ENCODE data around the gene USP2. TPM values are rescaled to one million over a fixed set of nuclear protein-coding genes. Genes with fewer than 3 reads are reported as not detected.

Gene USP2
- polyA plus RNA-seq, 3 donors: 0.36 TPM; not detected in 2

DNA sequence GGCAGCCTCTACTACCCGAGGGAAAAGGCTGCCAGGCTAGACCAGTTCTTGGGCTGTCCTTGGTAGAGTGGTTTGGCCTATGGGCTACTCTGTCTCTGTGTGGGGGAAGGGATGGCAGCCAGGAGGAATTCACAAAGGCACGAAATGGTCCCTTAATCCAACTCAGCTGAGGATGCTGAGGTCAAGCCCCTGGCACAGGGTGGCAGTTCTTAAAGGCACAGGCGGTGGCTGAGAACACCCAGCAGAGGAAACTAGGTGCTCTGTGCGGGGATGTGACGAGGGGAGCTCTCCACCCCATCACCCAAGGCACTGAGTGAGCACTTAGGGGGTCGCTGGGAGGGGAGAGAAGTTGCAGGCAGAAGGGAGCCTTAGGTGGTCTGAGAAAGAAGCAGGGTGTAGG lies 34.9 kb downstream of the USP2 start, which contains the start of gene MFRP:
TSS of gene MFRP (minus strand) at position 101 of the 400 bp plus-strand sequence. CDS start 192 bp downstream, outside the sequence.
- no peak within 1 kb of the TSS for H3K27ac ChIP-seq (ENCODE audit: low read depth in 1 of 2, low read length in 2 of 2)
- peaks cover 4 to 25% of the 10 kb centered on the region in 2 donors for H3K27me3 ChIP-seq (ENCODE audit: control insufficient read depth in 2 of 2, insufficient read depth in 2 of 2, low read length in 2 of 2)
- Mint-ChIP-seq H3K4me1 (no peaks in the 10 kb centered on the region), H3K4me3 (no peak within 1 kb of the TSS), H3K9me3 (no peaks in the 10 kb centered on the region), H3K36me3 (no peaks in the 10 kb centered on the region), H3K27ac (peak within 1 kb of the TSS in 2 of 7 donors; percentile 25 to 46), H3K27me3 (ENCODE audit: low read depth in 3 of 3) (peaks cover 29 to 54% (median 46%) of the 10 kb centered on the region in 3 donors)
- no peaks in the 10 kb centered on the region for H4K20me1 ChIP-seq (ENCODE audit: insufficient read depth, low read length)
- intact Hi-C loops (cut with micrococcal nuclease): no loop called here
- no peaks in the 10 kb centered on the region for H3K36me3 ChIP-seq (replicated peaks in 1 of 2; ENCODE audit: control insufficient read depth in 1 of 2, insufficient read depth in 2 of 2, low read length in 2 of 2)
- H3K4me3 ChIP-seq (replicated peaks in 1 of 3; ENCODE audit: low read depth in 2 of 3, low read length in 3 of 3): no peak within 1 kb of the TSS
- no peaks in the 10 kb centered on the region for H3K9me3 ChIP-seq (replicated peaks in 1 of 2; ENCODE audit: control insufficient read depth in 1 of 2, insufficient read depth in 1 of 2, low read length in 2 of 2)
- no peak within 1 kb of the TSS for H3K4me2 ChIP-seq (replicated peaks; ENCODE audit: extremely low read depth, low read length, poor library complexity, severe bottlenecking)
- no peak for DNase-seq
- WGBS (ENCODE audit: insufficient coverage): 49% methylated on average over 2 of the region's 6 CpGs
- TF ChIP-seq, protein P1, sequence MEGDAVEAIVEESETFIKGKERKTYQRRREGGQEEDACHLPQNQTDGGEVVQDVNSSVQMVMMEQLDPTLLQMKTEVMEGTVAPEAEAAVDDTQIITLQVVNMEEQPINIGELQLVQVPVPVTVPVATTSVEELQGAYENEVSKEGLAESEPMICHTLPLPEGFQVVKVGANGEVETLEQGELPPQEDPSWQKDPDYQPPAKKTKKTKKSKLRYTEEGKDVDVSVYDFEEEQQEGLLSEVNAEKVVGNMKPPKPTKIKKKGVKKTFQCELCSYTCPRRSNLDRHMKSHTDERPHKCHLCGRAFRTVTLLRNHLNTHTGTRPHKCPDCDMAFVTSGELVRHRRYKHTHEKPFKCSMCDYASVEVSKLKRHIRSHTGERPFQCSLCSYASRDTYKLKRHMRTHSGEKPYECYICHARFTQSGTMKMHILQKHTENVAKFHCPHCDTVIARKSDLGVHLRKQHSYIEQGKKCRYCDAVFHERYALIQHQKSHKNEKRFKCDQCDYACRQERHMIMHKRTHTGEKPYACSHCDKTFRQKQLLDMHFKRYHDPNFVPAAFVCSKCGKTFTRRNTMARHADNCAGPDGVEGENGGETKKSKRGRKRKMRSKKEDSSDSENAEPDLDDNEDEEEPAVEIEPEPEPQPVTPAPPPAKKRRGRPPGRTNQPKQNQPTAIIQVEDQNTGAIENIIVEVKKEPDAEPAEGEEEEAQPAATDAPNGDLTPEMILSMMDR (IDR thresholded peaks at IDR 0.05): no peak
- no peaks in the 10 kb centered on the region for H3K4me1 ChIP-seq (ENCODE audit: control insufficient read depth in 1 of 2, insufficient read depth in 2 of 2, low read length in 2 of 2)
- H2AFZ ChIP-seq (ENCODE audit: insufficient read depth, low read depth, low read length, poor library complexity, severe bottlenecking): no peak within 1 kb of the TSS
- H3K9ac ChIP-seq (ENCODE audit: insufficient read depth, low read length, poor library complexity, severe bottlenecking): no peak within 1 kb of the TSS
- H3K79me2 ChIP-seq (ENCODE audit: insufficient read depth, low read length): no peaks in the 10 kb centered on the region

- no peak overlapping the region for H3K4me3 ChIP-seq (replicated peaks in 1 of 3; ENCODE audit: low read depth in 2 of 3, low read length in 3 of 3)
- Mint-ChIP-seq H3K4me3 (no peak overlapping the region), H3K9me3 (peaks cover 0 to 6% (median 3%) of the 10 kb centered on the region in 7 donors), H3K27ac (no peak overlapping the region), H3K27me3 (ENCODE audit: low read depth in 3 of 3) (peaks cover 35 to 55% (median 53%) of the 10 kb centered on the region in 3 donors), H3K4me1 (peaks cover 8% of the 10 kb centered on the region), H3K36me3 (peaks cover 0 to 4% of the 10 kb centered on the region in 2 donors)
- H4K20me1 ChIP-seq (ENCODE audit: insufficient read depth, low read length): no peaks in the 10 kb centered on the region
- peaks cover 9% of the 10 kb centered on the region in 2 donors for H3K4me1 ChIP-seq (ENCODE audit: control insufficient read depth in 1 of 2, insufficient read depth in 2 of 2, low read length in 2 of 2)
- peaks cover 0 to 4% of the 10 kb centered on the region in 2 donors for H3K9me3 ChIP-seq (replicated peaks in 1 of 2; ENCODE audit: control insufficient read depth in 1 of 2, insufficient read depth in 1 of 2, low read length in 2 of 2)
- H3K27me3 ChIP-seq (ENCODE audit: control insufficient read depth in 2 of 2, insufficient read depth in 2 of 2, low read length in 2 of 2): peaks cover 12 to 31% of the 10 kb centered on the region in 2 donors
- H3K36me3 ChIP-seq (replicated peaks in 1 of 2; ENCODE audit: control insufficient read depth in 1 of 2, insufficient read depth in 2 of 2, low read length in 2 of 2): no peaks in the 10 kb centered on the region
- TF ChIP-seq, protein P1 (IDR thresholded peaks at IDR 0.05): no peak
- no peak overlapping the region for H2AFZ ChIP-seq (ENCODE audit: insufficient read depth, low read depth, low read length, poor library complexity, severe bottlenecking)
- intact Hi-C loops (cut with micrococcal nuclease): no loop called here
- no peak for DNase-seq
- WGBS (ENCODE audit: insufficient coverage): 90% methylated on average over 10 of the region's 12 CpGs
- no peaks in the 10 kb centered on the region for H3K79me2 ChIP-seq (ENCODE audit: insufficient read depth, low read length)
- no peak overlapping the region for H3K4me2 ChIP-seq (replicated peaks; ENCODE audit: extremely low read depth, low read length, poor library complexity, severe bottlenecking)
- no peak overlapping the region for H3K9ac ChIP-seq (ENCODE audit: insufficient read depth, low read length, poor library complexity, severe bottlenecking)
- H3K27ac ChIP-seq (ENCODE audit: low read depth in 1 of 2, low read length in 2 of 2): no peak overlapping the region
These were observed 35.8 kb downstream of the USP2 start for GRCh38 chr11:119345685-119346084.

All from CD14-positive monocyte (primary cell).